ENCODE results near the gene CDK12.

DNA sequence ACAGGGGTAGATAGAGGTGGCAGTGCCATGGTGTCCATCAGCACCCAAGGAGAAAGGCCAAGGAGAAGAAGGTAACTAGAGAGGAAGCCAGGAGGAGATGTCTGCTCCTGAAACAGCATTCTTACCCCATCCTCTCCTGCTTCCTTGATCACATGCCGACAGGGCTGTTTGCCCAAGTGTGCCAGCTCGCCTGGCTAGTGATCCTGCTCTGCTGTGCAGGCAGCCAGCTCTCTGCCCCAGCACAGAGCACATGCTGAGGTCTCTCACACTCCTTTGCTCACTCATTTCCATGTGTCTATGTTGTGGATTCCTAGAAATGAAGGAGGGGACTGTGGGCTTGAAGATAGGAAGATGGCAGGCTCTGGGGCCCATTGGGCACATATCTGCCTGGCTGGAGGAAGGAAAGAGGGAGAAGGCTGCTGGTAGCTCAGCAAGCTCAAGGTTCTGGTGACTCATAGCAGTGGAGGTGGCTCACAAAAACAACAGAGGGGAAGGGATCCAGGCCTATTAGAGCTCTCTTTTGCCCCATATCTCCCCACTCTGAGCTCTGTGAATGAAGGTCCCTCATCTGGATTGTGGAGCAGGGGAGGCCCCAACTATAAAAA is 92.2 kb downstream of the CDK12 start:
- TF ChIP-seq ZNF274 (IDR thresholded peaks at IDR 0.05; ENCODE audit: low read depth, low read length) (no peak), SUZ12 (IDR thresholded peaks at IDR 0.05; ENCODE audit: extremely low read depth, insufficient read depth, insufficient read length) (no peak)

Data from NT2/D1 (cell line).